Mononuclear cell (primary cell): ENCODE measurements around the gene FAAP20. TPM values are rescaled to one million over a fixed set of nuclear protein-coding genes. Genes with fewer than 3 reads are reported as not detected.

Experiments
- total RNA-seq: library from RNA; depleted of rRNA; stranded (reverse); fragments of >200 nt; gene quantifications from one replicate; pipeline ENCODE4 v1.2.3, GENCODE V29; 2012

Gene FAAP20
- total RNA-seq, 1 donor: 11.0 TPM

Other genes starting within 250 kb of the FAAP20 start
- under 0.01 TPM for gene CFAP74, start 191.0 kb downstream of the FAAP20 start, total RNA-seq
- not detected for gene GABRD, start 175.4 kb downstream of the FAAP20 start, total RNA-seq
- 4.6 TPM for gene PRKCZ, start 144.4 kb downstream of the FAAP20 start, total RNA-seq
- gene SKI, start 33.5 kb upstream of the FAAP20 start, total RNA-seq: 47.5 TPM
- 4.2 TPM for gene MORN1, start 196.8 kb upstream of the FAAP20 start, total RNA-seq
- 18.8 TPM for gene RER1, start 197.1 kb upstream of the FAAP20 start, total RNA-seq
- 7.5 TPM for gene PEX10, start 217.8 kb upstream of the FAAP20 start, total RNA-seq